Kidney (tissue), 14 donors: ENCODE measurements around the gene ARF6. TPM values are rescaled to one million over a fixed set of nuclear protein-coding genes. Genes with fewer than 3 reads are reported as not detected.

Experiments
- DNase-seq, 5 donors: peaks; one replicate each; pipeline ENCODE4 v3.0.0-alpha.2; 2013 to 2020
- FAIRE-seq: peaks from 2 replicates; lab custom pipeline; 2012; peaks lifted over from hg19 to GRCh38; lab: Jason Lieb, UNC
- H3K27ac ChIP-seq, 2 donors: one replicate each; pipeline ENCODE4 v1.7.0; 2013; ENCODE audit warnings: low read depth in 2 of 2, low read length in 2 of 2, inconsistent platforms in 1 of 2
- H3K27me3 ChIP-seq: one replicate; pipeline ENCODE4 v1.7.1; 2013; ENCODE audit warnings: low read length, inconsistent platforms; ENCODE audit not compliant: control insufficient read depth, insufficient read depth
- H3K36me3 ChIP-seq, 3 donors: one replicate each; pipeline versions ENCODE4 v1.7.0 to v1.7.1; 2013; ENCODE audit warnings: low read length in 3 of 3, control low read depth in 1 of 3, inconsistent platforms in 1 of 3; ENCODE audit not compliant: insufficient read depth in 3 of 3, control insufficient read depth in 2 of 3
- H3K4me1 ChIP-seq, 3 donors: one replicate each; pipeline versions ENCODE4 v1.7.0 to v1.7.1; 2013; ENCODE audit warnings: low read length in 3 of 3, inconsistent platforms in 1 of 3, low read depth in 1 of 3; ENCODE audit not compliant: control insufficient read depth in 2 of 3, insufficient read depth in 2 of 3
- H3K4me3 ChIP-seq, 3 donors: one replicate each; pipeline versions ENCODE4 v1.7.0 to v1.8.1; 2013; ENCODE audit warnings: low read length in 3 of 3, control low read depth in 1 of 3, inconsistent platforms in 1 of 3
- H3K9ac ChIP-seq, 3 donors: one replicate each; pipeline versions ENCODE4 v1.7.0 to v1.7.1; 2013; ENCODE audit warnings: low read length in 3 of 3, control low read depth in 1 of 3, inconsistent platforms in 1 of 3
- H3K9me3 ChIP-seq, 3 donors: one replicate each; pipeline versions ENCODE4 v1.7.0 to v1.7.1; 2013; ENCODE audit warnings: low read length in 3 of 3, control low read depth in 1 of 3, inconsistent platforms in 1 of 3; ENCODE audit not compliant: control insufficient read depth in 2 of 3, insufficient read depth in 1 of 3
- CTCF ChIP-seq: IDR thresholded peaks from 3 replicates; pipeline ENCODE4 v1.5.1; 2012; ENCODE audit warnings: mild to moderate bottlenecking, moderate library complexity, borderline replicate concordance; ENCODE audit not compliant: insufficient read depth; ENCODE audit errors: extremely low read depth
- intact Hi-C: fragments of 100-400 bp; cut with DNase I; formaldehyde crosslinking; loops from one replicate; pipeline ENCODE4 v1.11.1; 2022
- polyA plus RNA-seq: library from polyadenylated mRNA; stranded (reverse); fragments of 350-450 nt; fragmentation: Illumina TruSeq; extraction: RNeasy Lipid Tissue Mini Kit (QIAGEN cat#74804); gene quantifications from one replicate; pipeline ENCODE4 v1.2.3, GENCODE V29; 2014; ENCODE audit warnings: low read depth, low replicate concordance; ENCODE audit not compliant: insufficient read depth
- total RNA-seq: library from RNA; stranded (reverse); fragmentation: NEBNext Ultra II Directional; extraction: Animal tissue kit (Norgen Biotek cat#: 25700); gene quantifications from one replicate; pipeline ENCODE4 v1.2.1, GENCODE V29; 2021
- donor health status: control.
- donor health status: control.
- donor health status: control.
- donor health status: control.
- donor health status: control.
- donor health status: DM: yes; HTN: yes; CAD: no.
- donor health status: Normal renal cell carcinoma (clear cell type).

The ARF6 gene
- total and polyA plus RNA-seq, 2 donors from 2014 or later, result 38.9 to 87.1 TPM

GRCh38 chr14:49923442-49923841, 30.6 kb downstream of the ARF6 start:
- no peak overlapping the region for H3K27ac ChIP-seq
- H3K27me3 ChIP-seq, result no peaks in the 10 kb centered on the region
- no peaks in the 10 kb centered on the region for H3K36me3 ChIP-seq
- no peak for FAIRE-seq
- no peak overlapping the region for H3K9ac ChIP-seq
- peaks cover 0 to 2% (median 0%) of the 10 kb centered on the region in 3 donors for H3K4me1 ChIP-seq
- DNase-seq, result no peak
- H3K9me3 ChIP-seq, result no peaks in the 10 kb centered on the region
- no peak for TF ChIP-seq CTCF
- no peak overlapping the region for H3K4me3 ChIP-seq
- intact Hi-C loops, result no loop called here

DNA sequence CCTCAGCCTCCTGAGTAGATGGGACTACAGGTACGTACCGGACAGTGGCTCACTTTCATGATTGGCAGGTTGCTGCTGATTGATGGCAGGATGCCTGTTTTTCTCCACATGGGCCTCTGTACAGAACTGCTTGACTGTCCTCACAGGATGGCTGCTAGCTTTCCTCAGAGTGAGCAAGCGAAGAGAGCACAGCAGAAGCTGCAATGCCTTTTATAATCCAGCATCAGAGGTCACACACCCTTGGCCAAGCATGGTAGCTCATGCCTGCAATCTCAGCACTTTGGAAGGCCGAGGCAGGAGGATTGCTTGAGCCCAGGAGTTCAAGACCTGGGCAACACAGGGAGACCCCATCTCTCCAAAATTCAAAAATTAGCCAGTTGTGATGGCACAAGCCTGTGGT, 31.0 kb downstream of the ARF6 start:
- FAIRE-seq, result no peak

GRCh38 chr14:49924852-49925251, 32.0 kb downstream of the ARF6 start:
- Histone ChIP-seq H3K4me1 (peaks cover 0 to 2% (median 0%) of the 10 kb centered on the region in 3 donors), H3K27ac (no peak overlapping the region), H3K9ac (no peak overlapping the region), H3K9me3 (no peaks in the 10 kb centered on the region), H3K27me3 (no peaks in the 10 kb centered on the region), H3K4me3 (no peak overlapping the region), H3K36me3 (no peaks in the 10 kb centered on the region)
- intact Hi-C loops, result no loop called here
- no peak for DNase-seq
- no peak for FAIRE-seq
- no peak for TF ChIP-seq CTCF

More for the DNA sequence above, 31.0 kb downstream of the ARF6 start:
- H3K4me3 ChIP-seq, result no peak overlapping the region
- intact Hi-C loops, result no loop called here
- no peaks in the 10 kb centered on the region for H3K36me3 ChIP-seq
- no peak overlapping the region for H3K9ac ChIP-seq
- no peak for DNase-seq
- H3K9me3 ChIP-seq, result no peaks in the 10 kb centered on the region
- H3K27ac ChIP-seq, result no peak overlapping the region
- TF ChIP-seq CTCF, result no peak
- peaks cover 0 to 2% (median 0%) of the 10 kb centered on the region in 3 donors for H3K4me1 ChIP-seq
- H3K27me3 ChIP-seq, result no peaks in the 10 kb centered on the region

- no peaks in the 10 kb centered on the region for H3K9me3 ChIP-seq
- H3K27ac ChIP-seq, result no peak overlapping the region
- no peak for TF ChIP-seq CTCF
- no peak for DNase-seq
- no peak overlapping the region for H3K9ac ChIP-seq
- FAIRE-seq, result no peak
- H3K36me3 ChIP-seq, result no peaks in the 10 kb centered on the region
- no peaks in the 10 kb centered on the region for H3K27me3 ChIP-seq
- intact Hi-C loops, result no loop called here
- no peak overlapping the region for H3K4me3 ChIP-seq
- H3K4me1 ChIP-seq, result peaks cover 0 to 2% (median 0%) of the 10 kb centered on the region in 3 donors
Observed at GRCh38 chr14:49926803-49927202, 33.9 kb downstream of the ARF6 start.
